DND-41 (cell line): ENCODE data around the gene RNF212B.

Source experiments
- CTCF ChIP-seq: IDR thresholded peaks from 2 replicates; pipeline ENCODE4 v1.5.1; 2012; ENCODE audit warnings: borderline replicate concordance, low read length, moderate library complexity, mild to moderate bottlenecking; ENCODE audit not compliant: poor library complexity, severe bottlenecking; ENCODE audit errors: extremely low read depth
- EZH2 ChIP-seq: IDR thresholded peaks from 3 replicates; pipeline ENCODE4 v1.6.1; 2012; ENCODE audit warnings: borderline replicate concordance, low read depth, mild to moderate bottlenecking, moderate library complexity, low read length, inconsistent platforms; ENCODE audit not compliant: severe bottlenecking

- no peak for TF ChIP-seq EZH2
- no peak for TF ChIP-seq CTCF
These were observed 12.1 kb downstream of the RNF212B start for GRCh38 chr14:23249824-23250223.
